OCI-LY3 (cell line): ENCODE results near the gene RIPPLY2.

ENCODE experiments used
- EZH2phosphoT487 ChIP-seq: fragments of 200-600 bp; shearing (Covaris generic); IDR thresholded peaks from 2 replicates; pipeline ENCODE4 v1.6.1; 2018; ENCODE audit warnings: antibody characterized with exemption, mixed run types, low read depth
- TF ChIP-seq, protein P1 (sequence below): fragments of 200-600, 300-600 bp; sonication (generic); IDR thresholded peaks from 2 replicates; pipeline ENCODE4 v1.5.1; 2014; ENCODE audit warnings: antibody characterized with exemption, low read length, low read depth

DNA sequence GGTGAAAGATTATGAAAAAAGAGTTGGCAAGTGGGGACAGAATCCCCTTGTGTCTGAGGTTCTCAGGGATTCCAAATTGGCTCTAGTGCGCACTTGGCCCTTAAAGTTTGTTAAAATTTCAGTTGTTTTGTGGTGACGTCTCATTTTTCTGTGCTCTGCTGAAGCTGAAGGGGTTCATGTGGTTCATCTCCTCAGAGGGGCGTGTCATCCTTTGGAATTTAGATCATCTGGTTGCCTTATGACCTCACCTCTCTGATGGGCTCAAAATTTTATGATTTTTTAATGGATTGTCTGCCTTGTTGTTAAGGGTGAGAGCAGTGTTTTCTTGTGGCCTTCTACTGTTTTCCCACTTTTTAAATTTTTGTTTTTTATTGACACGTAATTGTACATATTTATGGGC, 26.6 kb downstream of the RIPPLY2 start:
- TF ChIP-seq EZH2phosphoT487 = no peak
- TF ChIP-seq, protein P1, sequence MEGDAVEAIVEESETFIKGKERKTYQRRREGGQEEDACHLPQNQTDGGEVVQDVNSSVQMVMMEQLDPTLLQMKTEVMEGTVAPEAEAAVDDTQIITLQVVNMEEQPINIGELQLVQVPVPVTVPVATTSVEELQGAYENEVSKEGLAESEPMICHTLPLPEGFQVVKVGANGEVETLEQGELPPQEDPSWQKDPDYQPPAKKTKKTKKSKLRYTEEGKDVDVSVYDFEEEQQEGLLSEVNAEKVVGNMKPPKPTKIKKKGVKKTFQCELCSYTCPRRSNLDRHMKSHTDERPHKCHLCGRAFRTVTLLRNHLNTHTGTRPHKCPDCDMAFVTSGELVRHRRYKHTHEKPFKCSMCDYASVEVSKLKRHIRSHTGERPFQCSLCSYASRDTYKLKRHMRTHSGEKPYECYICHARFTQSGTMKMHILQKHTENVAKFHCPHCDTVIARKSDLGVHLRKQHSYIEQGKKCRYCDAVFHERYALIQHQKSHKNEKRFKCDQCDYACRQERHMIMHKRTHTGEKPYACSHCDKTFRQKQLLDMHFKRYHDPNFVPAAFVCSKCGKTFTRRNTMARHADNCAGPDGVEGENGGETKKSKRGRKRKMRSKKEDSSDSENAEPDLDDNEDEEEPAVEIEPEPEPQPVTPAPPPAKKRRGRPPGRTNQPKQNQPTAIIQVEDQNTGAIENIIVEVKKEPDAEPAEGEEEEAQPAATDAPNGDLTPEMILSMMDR = no peak
